Inferior parietal cortex (tissue), 1 donor: Measurements from ENCODE around the gene SCAMP2.

Experiments
- DNase-seq: peaks from one replicate; pipeline ENCODE4 v3.0.0-alpha.2; 2016; ENCODE audit errors: extremely low spot score

The SCAMP2 gene

DNA sequence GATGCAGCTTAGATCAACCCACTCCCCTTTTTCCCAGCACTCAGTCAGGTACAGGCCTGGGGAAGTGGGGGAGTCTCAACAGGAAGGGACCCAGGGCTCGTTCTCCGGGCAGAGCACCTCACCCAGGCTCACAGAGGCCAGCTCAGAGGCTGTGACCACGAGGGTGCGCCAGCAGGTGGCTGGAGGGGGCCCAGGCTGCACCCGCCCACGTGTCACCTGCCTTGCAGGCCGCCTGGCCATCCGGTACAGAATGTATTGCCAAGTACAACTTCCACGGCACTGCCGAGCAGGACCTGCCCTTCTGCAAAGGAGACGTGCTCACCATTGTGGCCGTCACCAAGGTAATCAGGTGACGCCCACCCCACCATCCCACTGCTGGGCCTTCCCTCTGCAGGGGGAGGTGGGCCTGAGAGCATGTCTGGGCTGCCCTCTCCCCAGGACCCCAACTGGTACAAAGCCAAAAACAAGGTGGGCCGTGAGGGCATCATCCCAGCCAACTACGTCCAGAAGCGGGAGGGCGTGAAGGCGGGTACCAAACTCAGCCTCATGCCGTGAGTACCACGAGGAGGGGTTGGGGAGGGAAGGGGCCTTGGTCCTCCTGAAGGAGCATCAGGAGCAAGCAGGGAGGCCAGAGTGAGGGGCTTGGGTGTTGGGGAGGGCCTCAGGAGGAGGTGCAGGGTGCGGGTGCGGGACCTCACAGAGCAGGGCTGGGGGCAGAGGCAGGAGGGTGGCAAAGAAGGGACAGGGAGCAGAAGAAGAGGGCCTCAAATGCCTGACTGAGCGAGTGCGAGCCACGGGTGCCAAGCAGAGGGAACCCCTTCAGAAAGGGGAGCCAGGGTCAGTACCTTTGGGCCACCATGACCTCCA, 74.5 kb downstream of the SCAMP2 start:
- no peak for DNase-seq

DNA sequence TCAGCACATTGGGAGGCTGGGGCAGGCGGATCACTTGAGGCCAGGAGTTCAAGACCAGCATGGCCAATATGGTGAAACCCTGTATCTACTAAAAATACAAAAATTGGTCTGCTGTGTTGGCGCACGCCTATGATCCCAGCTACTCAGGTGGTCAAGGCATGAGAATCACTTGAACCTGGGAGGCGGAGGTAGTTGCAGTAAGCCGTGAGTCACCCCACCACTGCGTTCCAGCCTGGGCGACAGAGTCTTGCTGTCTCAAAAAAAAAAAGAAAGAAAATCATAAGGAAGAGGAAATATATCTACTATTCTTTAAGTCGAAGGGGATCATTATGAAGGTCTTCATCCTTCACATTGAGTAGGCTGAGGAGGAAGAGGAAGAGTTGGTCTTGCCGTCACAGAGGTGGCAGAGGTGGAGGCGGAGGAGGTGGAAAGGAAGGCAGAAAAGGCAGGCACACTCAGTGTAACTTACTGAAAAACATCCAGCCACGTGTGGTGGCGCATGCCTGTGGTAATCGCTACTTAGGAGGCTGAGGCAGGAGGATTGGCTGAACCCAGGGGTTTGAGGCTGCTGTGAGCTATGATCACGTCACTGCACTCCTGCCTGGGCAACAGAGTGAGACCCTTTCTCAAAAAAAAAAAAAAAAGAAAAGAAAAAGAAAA, 77.1 kb downstream of the SCAMP2 start:
- no peak for DNase-seq

DNA sequence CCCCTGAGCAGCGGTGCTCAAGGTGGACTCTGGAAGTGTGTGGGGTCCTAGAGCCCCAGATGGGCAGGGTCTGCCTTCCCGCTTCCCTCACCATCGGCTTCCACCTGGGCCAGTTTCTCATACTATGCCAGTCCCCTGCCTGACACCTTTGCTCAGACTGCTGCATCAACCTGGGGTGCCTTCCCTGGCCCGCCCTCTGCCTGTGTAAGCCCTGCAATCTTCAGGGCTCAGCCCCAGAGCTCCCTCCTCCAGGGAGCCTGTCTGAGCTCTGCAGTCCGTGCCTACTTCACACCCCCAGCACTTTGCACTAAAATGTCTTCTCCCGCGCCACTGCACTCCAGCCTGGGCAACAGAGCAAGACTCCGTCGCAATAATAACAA, 78.2 kb downstream of the SCAMP2 start:
- DNase-seq = no peak

DNA sequence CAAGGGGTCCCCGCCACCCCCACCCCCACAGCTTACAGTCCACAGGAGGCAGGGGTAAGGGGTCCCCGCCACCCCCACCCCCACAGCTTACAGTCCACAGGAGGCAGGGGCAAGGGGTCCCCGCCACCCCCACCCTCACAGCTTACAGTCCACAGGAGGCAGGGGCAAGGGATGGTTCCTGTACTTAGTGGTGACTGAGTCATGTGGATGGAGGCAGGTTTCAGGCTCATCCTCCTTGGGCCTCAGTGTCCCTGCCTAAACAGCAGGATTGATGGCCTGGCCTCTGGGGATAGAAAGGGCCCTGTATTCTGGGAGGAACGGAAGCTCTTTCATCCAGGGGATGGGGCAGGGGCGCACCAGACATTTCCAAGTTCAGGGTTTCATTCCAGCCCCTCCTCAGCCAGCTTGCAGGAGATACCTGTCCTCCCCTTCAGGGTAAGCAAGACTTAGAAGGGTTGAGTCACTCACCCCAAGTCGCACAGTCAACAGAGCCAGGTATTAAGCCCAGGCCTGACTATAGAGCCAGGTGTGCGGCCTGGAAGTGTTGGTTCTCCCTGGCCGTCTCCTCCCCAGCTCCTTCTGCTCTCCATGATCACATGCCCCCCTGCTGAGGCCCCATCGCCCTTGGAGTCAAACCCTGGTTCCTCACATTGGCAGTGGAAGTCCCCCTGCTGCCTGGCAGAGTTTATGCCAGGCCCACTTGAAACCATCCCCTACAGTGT, 78.8 kb downstream of the SCAMP2 start:
- DNase-seq = no peak
